ENCODE measurements around the gene CR1.
"Not testable (repeated sequence)": the region's sequence is repeated elsewhere in the genome, so short reads cannot be mapped to it uniquely, and the experiment has no call there.

DNA sequence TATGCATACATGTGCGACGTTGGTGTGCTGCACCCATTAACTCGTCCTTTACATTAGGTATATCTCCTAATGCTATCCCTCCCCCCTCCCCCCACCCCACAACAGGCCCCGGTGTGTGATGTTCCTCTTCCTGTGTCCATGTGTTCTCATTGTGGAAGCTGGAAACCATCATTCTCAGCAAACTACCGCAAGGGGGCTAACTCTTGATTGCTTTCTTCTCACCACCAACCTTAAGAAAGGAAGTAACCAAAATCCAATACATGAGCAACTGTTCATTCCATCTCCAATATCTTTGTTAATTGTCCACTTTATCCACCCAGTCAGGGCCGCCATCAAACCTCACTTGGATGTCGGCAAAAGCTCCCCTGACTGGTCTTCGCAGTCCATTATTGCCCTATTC lies 676 bp upstream of the CR1 start:
- TF ChIP-seq CTCF (conservative IDR thresholded peaks at IDR 0.05; ENCODE audit: low read depth in 2 of 2): peak; percentile 17; a peak in 1 of 4 replicates
- not testable (repeated sequence) for TF ChIP-seq ZNF114 (CRISPR knock-in tag; IDR thresholded peaks at IDR 0.05); EZH2 (IDR thresholded peaks at IDR 0.05; ENCODE audit: low read depth, unreplicated experiment); CREB1 (CRISPR knock-in tag; IDR thresholded peaks at IDR 0.05; ENCODE audit: low read depth); POLR2AphosphoS5 (IDR thresholded peaks at IDR 0.05; ENCODE audit: low read depth); EZH2phosphoT487 (IDR thresholded peaks at IDR 0.05; ENCODE audit: unreplicated experiment); REST (IDR thresholded peaks at IDR 0.05; ENCODE audit: unreplicated experiment); JUNB (IDR thresholded peaks at IDR 0.05; ENCODE audit: unreplicated experiment); ZNF462 (CRISPR knock-in tag; IDR thresholded peaks at IDR 0.05); ZNF331 (CRISPR knock-in tag; IDR thresholded peaks at IDR 0.05; ENCODE audit: low read depth); NANOG (IDR thresholded peaks at IDR 0.05; ENCODE audit: borderline replicate concordance); STAT1 (IDR thresholded peaks at IDR 0.05; ENCODE audit: unreplicated experiment)
- TF ChIP-seq, protein P1, sequence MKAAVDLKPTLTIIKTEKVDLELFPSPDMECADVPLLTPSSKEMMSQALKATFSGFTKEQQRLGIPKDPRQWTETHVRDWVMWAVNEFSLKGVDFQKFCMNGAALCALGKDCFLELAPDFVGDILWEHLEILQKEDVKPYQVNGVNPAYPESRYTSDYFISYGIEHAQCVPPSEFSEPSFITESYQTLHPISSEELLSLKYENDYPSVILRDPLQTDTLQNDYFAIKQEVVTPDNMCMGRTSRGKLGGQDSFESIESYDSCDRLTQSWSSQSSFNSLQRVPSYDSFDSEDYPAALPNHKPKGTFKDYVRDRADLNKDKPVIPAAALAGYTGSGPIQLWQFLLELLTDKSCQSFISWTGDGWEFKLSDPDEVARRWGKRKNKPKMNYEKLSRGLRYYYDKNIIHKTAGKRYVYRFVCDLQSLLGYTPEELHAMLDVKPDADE (IDR thresholded peaks at IDR 0.05): not testable (repeated sequence)

Measured in GM23338 (cell line).